HEK293T (cell line): Measurements from ENCODE around the gene RPH3AL.
"Not testable (repeated sequence)": the region's sequence is repeated elsewhere in the genome, so short reads cannot be mapped to it uniquely, and the experiment has no call there.

Source experiments
- CTCF ChIA-PET: fragments of 350-600 bp; formaldehyde crosslinking; extraction: SDS; loops from one replicate; lab custom pipeline; 2021; ENCODE audit warnings: antibody characterized with exemption, inconsistent platforms; lab: Yijun Ruan, JAX
- POLR2A ChIA-PET: fragments of 350-600 bp; formaldehyde crosslinking; extraction: SDS; loops from one replicate; lab custom pipeline; 2020; ENCODE audit warnings: antibody characterized with exemption, inconsistent platforms; lab: Yijun Ruan, JAX
- DNase-seq: peaks from one replicate; pipeline ENCODE4 v3.0.0; 2012; ENCODE audit warnings: mixed read lengths; ENCODE audit errors: extremely low spot score
- ARNT ChIP-seq: fragments of 450-650 bp; IDR thresholded peaks from 2 replicates; pipeline ENCODE4 v1.6.1; 2017; ENCODE audit warnings: mild to moderate bottlenecking
- BHLHE40 ChIP-seq: fragments of 450-650 bp; IDR thresholded peaks from 2 replicates; pipeline ENCODE4 v1.6.1; 2016; ENCODE audit warnings: mild to moderate bottlenecking, moderate library complexity, borderline replicate concordance
- CTBP1 ChIP-seq: fragments of 450-650 bp; IDR thresholded peaks from 2 replicates; pipeline ENCODE4 v1.6.1; 2016; ENCODE audit warnings: borderline replicate concordance
- ELF4 ChIP-seq: fragments of 450-650 bp; IDR thresholded peaks from 2 replicates; pipeline ENCODE4 v1.6.1; 2017; ENCODE audit warnings: antibody characterized with exemption
- FOXA1 ChIP-seq: fragments of 450-650 bp; IDR thresholded peaks from 2 replicates; pipeline ENCODE4 v1.6.1; 2016; ENCODE audit warnings: mild to moderate bottlenecking
- FOXK2 ChIP-seq: fragments of 450-650 bp; IDR thresholded peaks from 2 replicates; pipeline ENCODE4 v1.6.1; 2016; ENCODE audit warnings: mild to moderate bottlenecking
- FOXM1 ChIP-seq: fragments of 450-650 bp; IDR thresholded peaks from 2 replicates; pipeline ENCODE4 v1.6.1; 2017; ENCODE audit warnings: mild to moderate bottlenecking, borderline replicate concordance
- HDGF ChIP-seq: fragments of 450-650 bp; IDR thresholded peaks from 2 replicates; pipeline ENCODE4 v1.6.1; 2017; ENCODE audit warnings: antibody characterized with exemption, borderline replicate concordance
- L3MBTL2 ChIP-seq: fragments of 450-650 bp; conservative IDR thresholded peaks from 2 replicates; pipeline ENCODE4 v1.6.1; 2016; ENCODE audit warnings: mild to moderate bottlenecking
- LEF1 ChIP-seq: fragments of 450-650 bp; IDR thresholded peaks from 2 replicates; pipeline ENCODE4 v1.6.1; 2017; ENCODE audit warnings: mild to moderate bottlenecking, borderline replicate concordance
- NFRKB ChIP-seq: fragments of 450-650 bp; IDR thresholded peaks from 2 replicates; pipeline ENCODE4 v1.6.1; 2016; ENCODE audit warnings: mild to moderate bottlenecking, moderate library complexity
- PKNOX1 ChIP-seq: fragments of 450-650 bp; IDR thresholded peaks from 2 replicates; pipeline ENCODE4 v1.6.1; 2016
- SP1 ChIP-seq: fragments of 450-650 bp; IDR thresholded peaks from 2 replicates; pipeline ENCODE4 v1.6.1; 2017
- SUZ12 ChIP-seq: fragments of 450-650 bp; IDR thresholded peaks from 2 replicates; pipeline ENCODE4 v1.6.1; 2016; ENCODE audit warnings: mild to moderate bottlenecking
- TARDBP ChIP-seq: fragments of 450-650 bp; IDR thresholded peaks from 2 replicates; pipeline ENCODE4 v1.6.1; 2016
- ZNF384 ChIP-seq: fragments of 450-650 bp; IDR thresholded peaks from 2 replicates; pipeline ENCODE4 v1.6.1; 2016

Gene RPH3AL

DNA sequence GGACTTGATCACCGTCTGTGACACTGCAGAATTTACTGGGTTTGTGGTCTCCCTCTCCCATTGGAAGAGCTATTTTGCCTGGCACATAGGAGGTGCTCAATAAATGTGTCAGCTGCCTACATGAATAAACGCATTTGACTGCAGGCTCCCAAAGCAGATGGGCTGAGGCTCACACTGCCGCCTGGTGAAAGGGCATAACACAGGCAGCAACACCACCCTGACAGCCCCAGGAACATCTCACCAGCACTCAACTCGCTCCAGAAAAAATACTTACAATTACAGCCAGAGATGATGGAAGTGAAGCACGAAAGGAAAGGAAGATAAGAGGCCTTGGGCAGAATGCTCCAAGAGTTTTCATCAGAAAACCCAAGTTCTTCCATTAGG lies 73.9 kb downstream of the RPH3AL start:
- no peak for DNase-seq
- no peak for TF ChIP-seq ARNT
- no peak for TF ChIP-seq PKNOX1
- TF ChIP-seq LEF1: no peak
- no peak for TF ChIP-seq FOXK2
- no peak for TF ChIP-seq BHLHE40
- no peak for TF ChIP-seq SUZ12
- no peak for TF ChIP-seq FOXA1
- no peak for TF ChIP-seq L3MBTL2
- no peak for TF ChIP-seq HDGF
- no peak for TF ChIP-seq NFRKB
- no peak for TF ChIP-seq FOXM1
- no peak for TF ChIP-seq ELF4
- no peak for TF ChIP-seq TARDBP
- no peak for TF ChIP-seq CTBP1
- no peak for TF ChIP-seq SP1
- TF ChIP-seq ZNF384: no peak
- POLR2A ChIA-PET: no interaction called here
- CTCF ChIA-PET: no interaction called here

DNA sequence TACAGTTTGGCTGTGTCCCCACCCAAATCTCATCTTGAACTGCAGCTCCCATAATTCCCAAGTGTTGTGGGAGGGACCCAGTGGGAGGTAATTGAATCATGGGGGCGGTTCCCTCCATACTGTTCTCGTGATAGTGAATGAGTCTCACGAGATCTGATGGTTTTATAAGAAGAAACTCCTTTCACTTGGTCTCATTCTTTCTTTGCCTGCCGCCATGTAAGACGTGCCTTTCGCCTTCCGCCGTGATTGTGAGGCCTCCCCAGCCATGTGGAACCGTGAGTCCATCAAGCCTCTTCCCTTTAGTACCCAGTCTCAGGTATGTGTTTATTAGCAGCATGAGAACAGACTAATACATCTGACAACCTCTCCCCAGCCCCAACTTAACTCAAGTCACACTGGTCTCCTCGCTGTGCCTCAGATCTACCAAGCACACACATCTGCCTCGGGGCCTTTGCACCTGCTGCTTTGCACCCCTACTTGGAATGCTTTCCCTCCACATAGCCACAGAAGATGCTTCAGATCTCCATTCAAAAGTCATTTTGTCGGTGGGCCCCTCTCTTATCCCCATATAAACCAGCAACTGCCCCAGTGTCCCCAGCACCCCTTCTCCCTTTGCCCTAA lies 74.4 kb downstream of the RPH3AL start:
- no peak for DNase-seq
- CTCF ChIA-PET: no interaction called here
- POLR2A ChIA-PET: no interaction called here
- TF ChIP-seq ELF4: no peak
- no peak for TF ChIP-seq NFRKB
- no peak for TF ChIP-seq LEF1
- no peak for TF ChIP-seq FOXK2
- TF ChIP-seq PKNOX1: no peak
- TF ChIP-seq TARDBP: no peak
- TF ChIP-seq BHLHE40: no peak
- no peak for TF ChIP-seq SP1
- TF ChIP-seq ZNF384: no peak
- no peak for TF ChIP-seq HDGF
- no peak for TF ChIP-seq FOXA1
- no peak for TF ChIP-seq CTBP1
- no peak for TF ChIP-seq FOXM1
- no peak for TF ChIP-seq SUZ12

DNA sequence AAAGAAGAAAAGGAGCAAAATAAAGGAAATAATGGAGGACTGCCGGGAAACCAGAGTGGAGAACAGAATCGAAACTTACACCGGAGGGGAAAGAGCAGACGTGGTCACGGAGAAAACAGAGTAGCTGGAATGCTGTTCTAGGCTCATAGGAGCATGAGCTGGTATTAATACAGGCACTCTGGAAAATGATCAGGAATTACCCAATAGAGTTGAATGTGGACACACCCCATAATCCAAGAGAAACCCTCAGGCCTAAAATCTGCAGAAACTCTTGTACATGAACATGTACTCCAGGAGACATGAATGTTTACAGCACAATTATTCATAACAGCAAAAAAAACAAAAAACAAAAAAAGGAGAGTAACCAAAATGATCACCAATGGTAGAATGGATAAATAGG lies 77.7 kb downstream of the RPH3AL start:
- POLR2A ChIA-PET: no interaction called here
- DNase-seq: no peak
- CTCF ChIA-PET: no interaction called here
- TF ChIP-seq BHLHE40 (no peak), PKNOX1 (no peak), FOXM1 (no peak), SUZ12 (no peak), LEF1 (no peak), FOXA1 (no peak), NFRKB (no peak), TARDBP (no peak), CTBP1 (no peak), FOXK2 (no peak), ZNF384 (no peak)

DNA sequence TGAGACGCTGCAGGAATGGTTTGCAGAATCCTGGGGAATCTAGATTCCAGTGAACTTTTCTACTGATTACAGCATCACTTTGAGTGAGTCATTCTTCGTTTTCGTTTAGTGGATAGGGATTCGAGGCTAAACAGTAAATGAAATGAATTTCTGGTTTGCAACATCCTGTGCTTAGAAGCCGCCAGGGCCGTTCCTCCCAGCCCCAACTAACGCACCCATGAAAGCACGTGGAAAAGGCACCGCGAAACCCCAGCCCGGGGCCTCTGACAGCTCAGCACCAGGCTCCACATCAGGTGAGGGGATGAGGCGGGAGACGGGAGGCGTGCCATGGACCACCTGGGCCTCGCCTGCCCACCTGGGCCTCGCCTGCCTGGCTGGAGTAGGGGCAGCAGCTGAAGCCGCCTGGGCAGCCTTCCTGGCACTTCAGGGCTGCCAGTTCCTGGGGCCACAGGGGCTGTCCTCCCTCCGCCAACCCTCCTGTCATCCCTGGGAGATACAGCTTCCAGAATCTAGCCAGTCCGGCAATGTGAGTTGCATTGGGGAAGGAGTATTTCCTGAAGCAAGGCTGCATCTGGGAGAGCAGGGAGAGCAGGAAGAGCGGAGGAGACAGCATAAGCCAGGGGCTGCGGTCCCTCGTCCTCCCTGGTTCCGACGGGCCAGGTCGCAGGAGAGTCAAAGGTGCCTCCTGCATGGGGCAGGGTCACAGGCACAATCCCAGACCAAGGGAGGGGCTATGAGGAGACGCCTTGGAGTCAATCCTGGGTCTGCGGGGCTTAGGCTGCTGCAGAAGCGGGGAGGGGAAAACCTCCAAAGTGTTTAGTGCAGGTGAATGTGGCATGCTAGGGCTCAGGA lies 78.4 kb downstream of the RPH3AL start:
- TF ChIP-seq LEF1 (no peak), ELF4 (no peak)
- CTCF ChIA-PET: no interaction called here
- DNase-seq: no peak
- POLR2A ChIA-PET: no interaction called here

DNA sequence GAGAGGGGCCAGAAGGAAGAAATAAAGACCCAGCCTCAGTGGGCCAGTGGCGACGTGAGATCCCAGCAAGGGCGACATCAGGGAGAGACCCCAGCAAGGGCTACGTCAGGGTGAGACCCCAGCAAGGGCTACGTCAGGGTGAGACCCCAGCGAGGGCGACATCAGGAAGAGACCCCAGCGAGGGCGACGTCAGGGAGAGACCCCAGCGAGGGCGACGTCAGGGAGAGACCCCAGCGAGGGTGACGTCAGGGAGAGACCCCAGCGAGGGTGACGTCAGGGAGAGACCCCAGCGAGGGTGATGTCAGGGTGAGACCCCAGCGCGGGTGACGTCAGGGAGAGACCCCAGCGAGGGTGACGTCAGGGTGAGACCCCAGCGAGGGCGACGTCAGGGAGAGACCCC lies 79.8 kb downstream of the RPH3AL start:
- POLR2A ChIA-PET, CTCF ChIA-PET, DNase-seq: not testable (repeated sequence)

GRCh38 chr17:271928-272623 lies 80.5 kb downstream of the RPH3AL start:
- POLR2A ChIA-PET: not testable (repeated sequence)

More at GRCh38 chr17:271928-272623, 80.5 kb downstream of the RPH3AL start:
- CTCF ChIA-PET, DNase-seq: not testable (repeated sequence)
